HCT116 (cell line): Measurements from ENCODE around the gene FBXL13. TPM values are rescaled to one million over a fixed set of nuclear protein-coding genes. Genes with fewer than 3 reads are reported as not detected.

Experiments
- ATAC-seq: fragments of 200-7000 bp; cut with Tn5 transposase; 2 replicates; pipeline ENCODE4 v1.9.1; 2020; ENCODE audit warnings: mild to moderate bottlenecking, moderate library complexity
- BruUV-seq: library from RNA; stranded (reverse); fragments of 400-500 nt; replicated peaks from 2 replicates; lab custom pipeline; 2021; lab: Mats Ljungman, UMichigan
- CTCF ChIA-PET: fragments of 300-600 bp; sonication (Branson Sonifier 250); formaldehyde crosslinking; loops from one replicate; lab custom pipeline; 2021; ENCODE audit warnings: antibody characterized with exemption; lab: Charles Lee
- POLR2A ChIA-PET: fragments of 300-600, 350-600 bp; sonication (Branson Sonifier 250); formaldehyde crosslinking; loops from one replicate; lab custom pipeline; 2021; ENCODE audit warnings: antibody characterized with exemption; lab: Charles Lee
- RAD21 ChIA-PET, 2 experiments: fragments of 300-600 bp; sonication (Branson Sonifier 250); formaldehyde crosslinking; loops; one replicate each; lab custom pipeline; 2023; ENCODE audit warnings: low total read pairs in 2 of 2; ENCODE audit not compliant: uncharacterized antibody in 2 of 2, unreplicated experiment in 2 of 2, low non-redundant PET in 1 of 2; lab: Charles Lee
- DNase-seq: peaks from one replicate; pipeline ENCODE4 v3.0.0-alpha.2; 2010; ENCODE audit warnings: low read depth, low spot score
- H2AFZ ChIP-seq: fragments of 200-600 bp; shearing (Covaris generic), sonication (generic); 2 replicates; pipeline ENCODE4 v1.6.1; 2017; ENCODE audit warnings: low read depth, mixed run types, mixed read lengths, antibody characterized with exemption, low read length; ENCODE audit not compliant: poor library complexity, severe bottlenecking
- H3K27ac ChIP-seq: 2 replicates; pipeline ENCODE4 v1.5.1; 2012; ENCODE audit warnings: low read depth, low read length
- H3K27me3 ChIP-seq: fragments of 200-600 bp; sonication (generic); 2 replicates; pipeline ENCODE4 v1.6.1; 2016; ENCODE audit warnings: mixed run types, low read length, mixed read lengths; ENCODE audit not compliant: insufficient read depth
- H3K36me3 ChIP-seq, 2 experiments: fragments of 200-500 bp in 1 of 2; fragments of 200-600 bp in 1 of 2; sonication (Bioruptor generic) in 1 of 2; sonication (generic) in 1 of 2; 2 replicates each; pipeline versions ENCODE4 v1.5.1 to v1.6.1; 2014 to 2016; ENCODE audit warnings: low read length in 2 of 2, inconsistent platforms in 1 of 2, mixed read lengths in 1 of 2, mixed run types in 1 of 2; ENCODE audit not compliant: insufficient read depth in 2 of 2, control insufficient read depth in 1 of 2
- H3K4me1 ChIP-seq, 2 experiments: fragments of 200-600 bp in 1 of 2; sonication (generic) in 1 of 2; 2 replicates each; pipeline versions ENCODE4 v1.5.1 to v1.6.1; 2012 to 2017; ENCODE audit warnings: low read length in 2 of 2, inconsistent platforms in 1 of 2, mild to moderate bottlenecking in 1 of 2, mixed read lengths in 1 of 2, mixed run types in 1 of 2, moderate library complexity in 1 of 2; ENCODE audit not compliant: insufficient read depth in 2 of 2, control insufficient read depth in 1 of 2
- H3K4me2 ChIP-seq: fragments of 200-600 bp; sonication (generic); 2 replicates; pipeline ENCODE4 v1.6.1; 2017; ENCODE audit warnings: mixed run types, low read length, mixed read lengths
- H3K4me3 ChIP-seq, 2 experiments: fragments of 200-600 bp in 1 of 2; sonication (generic) in 1 of 2; replicated peaks in 1 of 2; 2 replicates each; pipeline ENCODE4 v1.5.1; 2011 to 2016; ENCODE audit warnings: low read length in 2 of 2, control low read depth in 1 of 2, low read depth in 1 of 2, mild to moderate bottlenecking in 1 of 2, mixed read lengths in 1 of 2, mixed run types in 1 of 2
- H3K79me2 ChIP-seq: fragments of 200-600 bp; sonication (generic); 2 replicates; pipeline ENCODE4 v1.6.1; 2017; ENCODE audit warnings: mild to moderate bottlenecking, mixed run types, low read length, moderate library complexity, mixed read lengths; ENCODE audit not compliant: insufficient read depth
- H3K9ac ChIP-seq: fragments of 200-600 bp; sonication (generic); 2 replicates; pipeline ENCODE4 v1.6.1; 2016; ENCODE audit warnings: low read length, mixed read lengths
- H3K9me2 ChIP-seq: fragments of 200-600 bp; sonication (generic), shearing (Covaris generic); 2 replicates; pipeline ENCODE4 v1.6.1; 2017; ENCODE audit warnings: mixed run types, mild to moderate bottlenecking, moderate library complexity; ENCODE audit not compliant: insufficient read depth
- H3K9me3 ChIP-seq, 2 experiments: fragments of 200-500 bp in 1 of 2; fragments of 200-600 bp in 1 of 2; sonication (Bioruptor generic) in 1 of 2; sonication (generic) in 1 of 2; 2 replicates each; pipeline ENCODE4 v1.6.1; 2014 to 2017; ENCODE audit warnings: low read length in 2 of 2, mixed read lengths in 2 of 2, inconsistent platforms in 1 of 2, low read depth in 1 of 2, mild to moderate bottlenecking in 1 of 2, mixed run types in 1 of 2, moderate library complexity in 1 of 2; ENCODE audit not compliant: control insufficient read depth in 1 of 2, insufficient read depth in 1 of 2
- H4K20me1 ChIP-seq: fragments of 200-600 bp; sonication (generic), shearing (Covaris generic); 2 replicates; pipeline ENCODE4 v1.6.1; 2017; ENCODE audit warnings: mixed run types, mild to moderate bottlenecking, moderate library complexity; ENCODE audit not compliant: insufficient read depth
- ATF3 ChIP-seq: IDR thresholded peaks from 2 replicates; pipeline ENCODE4 v1.6.1; 2012
- CEBPB ChIP-seq: IDR thresholded peaks from 2 replicates; pipeline ENCODE4 v1.6.1; 2012; ENCODE audit warnings: low read depth
- CTCF ChIP-seq, 3 experiments: fragments of 200-600 bp in 1 of 3; sonication (generic) in 1 of 3; IDR thresholded peaks in 2 of 3; conservative IDR thresholded peaks in 1 of 3; 2 replicates each; pipeline ENCODE4 v1.5.1; 2012 to 2017; ENCODE audit warnings: low read depth in 2 of 3, low read length in 2 of 3, antibody characterized with exemption in 1 of 3, borderline replicate concordance in 1 of 3, control low read depth in 1 of 3, mild to moderate bottlenecking in 1 of 3, mixed read lengths in 1 of 3, mixed run types in 1 of 3, moderate library complexity in 1 of 3; ENCODE audit not compliant: insufficient read depth in 1 of 3
- EGR1 ChIP-seq: IDR thresholded peaks from 2 replicates; pipeline ENCODE4 v1.6.1; 2012; ENCODE audit warnings: low read depth
- ELF1 ChIP-seq: IDR thresholded peaks from 2 replicates; pipeline ENCODE4 v1.6.1; 2012; ENCODE audit warnings: low read depth, borderline replicate concordance
- MAX ChIP-seq: IDR thresholded peaks from 2 replicates; pipeline ENCODE4 v1.6.1; 2012
- POLR2AphosphoS5 ChIP-seq: IDR thresholded peaks from 2 replicates; pipeline ENCODE4 v1.6.1; 2011; ENCODE audit warnings: mild to moderate bottlenecking, low read depth, low read length, moderate library complexity
- RAD21 ChIP-seq: IDR thresholded peaks from 2 replicates; pipeline ENCODE4 v1.6.1; 2012; ENCODE audit warnings: low read depth, mild to moderate bottlenecking
- REST ChIP-seq: IDR thresholded peaks from 2 replicates; pipeline ENCODE4 v1.6.1; 2012; ENCODE audit warnings: low read depth
- SRF ChIP-seq: IDR thresholded peaks from 2 replicates; pipeline ENCODE4 v1.6.1; 2012; ENCODE audit warnings: low read depth
- TCF7L2 ChIP-seq: IDR thresholded peaks from 2 replicates; pipeline ENCODE4 v1.7.0; 2011; ENCODE audit warnings: borderline replicate concordance, inconsistent platforms; ENCODE audit not compliant: insufficient read depth, insufficient read length; ENCODE audit errors: extremely low read depth
- ZBTB33 ChIP-seq: IDR thresholded peaks from 2 replicates; pipeline ENCODE4 v1.6.1; 2011; ENCODE audit warnings: mild to moderate bottlenecking, low read length, moderate library complexity; ENCODE audit not compliant: insufficient replicate concordance; ENCODE audit errors: extremely low read depth
- ZFX ChIP-seq: fragments of 450-650 bp; IDR thresholded peaks from 2 replicates; pipeline ENCODE4 v1.6.1; 2017
- ZNF274 ChIP-seq: fragments of 200-500 bp; sonication (Bioruptor generic); IDR thresholded peaks from 2 replicates; pipeline ENCODE4 v1.6.1; 2014; ENCODE audit warnings: mild to moderate bottlenecking, low read depth, low read length, inconsistent platforms
- intact Hi-C: fragments of 100-400 bp; cut with micrococcal nuclease; formaldehyde crosslinking; loops from 2 replicates; pipeline ENCODE4 v1.10.0; 2022
- total RNA-seq: library from RNA; stranded (reverse); gene quantifications from one replicate; pipeline ENCODE4 v1.2.1, GENCODE V29; 2021; ENCODE audit not compliant: unreplicated experiment

Gene FBXL13
- total RNA-seq, 1 experiment from 2014 or later, result 1.0 TPM

- POLR2A ChIA-PET, result no interaction called here
Observed at GRCh38 chr7:103037476-103037822, 37.1 kb downstream of the FBXL13 start.

More at GRCh38 chr7:103037476-103037822, 37.1 kb downstream of the FBXL13 start:
- no peaks in the 10 kb centered on the region for H3K9me2 ChIP-seq
- ChIA-PET RAD21 (no interaction called here), CTCF (no interaction called here)
- H4K20me1 ChIP-seq, result no peaks in the 10 kb centered on the region
- H3K4me2 ChIP-seq, result no peak overlapping the region
- BruUV-seq, result no TSS peak
- H3K27ac ChIP-seq, result no peak overlapping the region
- H3K4me3 ChIP-seq, result no peak overlapping the region
- H3K27me3 ChIP-seq, result no peaks in the 10 kb centered on the region
- H3K9ac ChIP-seq, result no peak overlapping the region
- no peaks in the 10 kb centered on the region for H3K79me2 ChIP-seq
- H3K4me1 ChIP-seq, result peaks cover 0 to 5% of the 10 kb centered on the region in 2 experiments; a peak in 1 of 4 replicates
- H3K36me3 ChIP-seq, result no peaks in the 10 kb centered on the region
- no peak for DNase-seq
- intact Hi-C loops, result no loop called here
- TF ChIP-seq MAX (no peak), RAD21 (no peak), ELF1 (no peak), CTCF (IDR thresholded peaks at IDR 0.05 in 2 of 3, conservative IDR thresholded peaks at IDR 0.05 in 1 of 3; ENCODE audit: borderline replicate concordance in 1 of 3, insufficient read depth in 1 of 3, low read depth in 2 of 3, low read length in 2 of 3) (no peak), CEBPB (no peak), EGR1 (no peak), TCF7L2 (no peak), ATF3 (no peak), SRF (no peak), ZBTB33 (no peak), ZFX (no peak), POLR2AphosphoS5 (no peak), REST (no peak), ZNF274 (no peak)
- no peaks in the 10 kb centered on the region for H3K9me3 ChIP-seq
- no peak for ATAC-seq
- H2AFZ ChIP-seq, result no peak overlapping the region
